ENCODE measurements around the gene SEH1L. TPM values are rescaled to one million over a fixed set of nuclear protein-coding genes. Genes with fewer than 3 reads are reported as not detected.

The SEH1L gene
- total RNA-seq, 1 donor from 2014 or later = 39.4 TPM

GRCh38 chr18:12933327-12933726, 14.5 kb upstream of the SEH1L start:
- H3K27me3 ChIP-seq (ENCODE audit: control insufficient read depth, insufficient read depth, low read length) = no peaks in the 10 kb centered on the region
- no peak for DNase-seq (ENCODE audit: low read depth)
- TF ChIP-seq, protein P1, sequence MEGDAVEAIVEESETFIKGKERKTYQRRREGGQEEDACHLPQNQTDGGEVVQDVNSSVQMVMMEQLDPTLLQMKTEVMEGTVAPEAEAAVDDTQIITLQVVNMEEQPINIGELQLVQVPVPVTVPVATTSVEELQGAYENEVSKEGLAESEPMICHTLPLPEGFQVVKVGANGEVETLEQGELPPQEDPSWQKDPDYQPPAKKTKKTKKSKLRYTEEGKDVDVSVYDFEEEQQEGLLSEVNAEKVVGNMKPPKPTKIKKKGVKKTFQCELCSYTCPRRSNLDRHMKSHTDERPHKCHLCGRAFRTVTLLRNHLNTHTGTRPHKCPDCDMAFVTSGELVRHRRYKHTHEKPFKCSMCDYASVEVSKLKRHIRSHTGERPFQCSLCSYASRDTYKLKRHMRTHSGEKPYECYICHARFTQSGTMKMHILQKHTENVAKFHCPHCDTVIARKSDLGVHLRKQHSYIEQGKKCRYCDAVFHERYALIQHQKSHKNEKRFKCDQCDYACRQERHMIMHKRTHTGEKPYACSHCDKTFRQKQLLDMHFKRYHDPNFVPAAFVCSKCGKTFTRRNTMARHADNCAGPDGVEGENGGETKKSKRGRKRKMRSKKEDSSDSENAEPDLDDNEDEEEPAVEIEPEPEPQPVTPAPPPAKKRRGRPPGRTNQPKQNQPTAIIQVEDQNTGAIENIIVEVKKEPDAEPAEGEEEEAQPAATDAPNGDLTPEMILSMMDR (IDR thresholded peaks at IDR 0.05; ENCODE audit: insufficient read depth, low read length, poor library complexity, severe bottlenecking) = no peak
- H3K4me3 ChIP-seq (ENCODE audit: low read depth, low read length) = no peak overlapping the region
- no peaks in the 10 kb centered on the region for H3K36me3 ChIP-seq (ENCODE audit: control insufficient read depth, insufficient read depth, low read length)

- DNase-seq (ENCODE audit: low read depth) = peak; percentile 47
- Histone ChIP-seq H3K4me3 (ENCODE audit: low read depth, low read length) (no peak overlapping the region), H3K36me3 (ENCODE audit: control insufficient read depth, insufficient read depth, low read length) (no peaks in the 10 kb centered on the region), H3K27me3 (ENCODE audit: control insufficient read depth, insufficient read depth, low read length) (no peaks in the 10 kb centered on the region)
- TF ChIP-seq, protein P1 (IDR thresholded peaks at IDR 0.05; ENCODE audit: insufficient read depth, low read length, poor library complexity, severe bottlenecking) = peak; percentile 94
These were observed 13.2 kb upstream of the SEH1L start for GRCh38 chr18:12934454-12935071.

GRCh38 chr18:12939162-12939561, 8.6 kb upstream of the SEH1L start:
- no peaks in the 10 kb centered on the region for H3K27me3 ChIP-seq (ENCODE audit: control insufficient read depth, insufficient read depth, low read length)
- no peak overlapping the region for H3K4me3 ChIP-seq (ENCODE audit: low read depth, low read length)
- no peak for DNase-seq (ENCODE audit: low read depth)
- TF ChIP-seq, protein P1 (IDR thresholded peaks at IDR 0.05; ENCODE audit: insufficient read depth, low read length, poor library complexity, severe bottlenecking) = no peak
- no peaks in the 10 kb centered on the region for H3K36me3 ChIP-seq (ENCODE audit: control insufficient read depth, insufficient read depth, low read length)

GRCh38 chr18:12943215-12943614, 4.6 kb upstream of the SEH1L start:
- no peaks in the 10 kb centered on the region for H3K27me3 ChIP-seq (ENCODE audit: control insufficient read depth, insufficient read depth, low read length)
- H3K36me3 ChIP-seq (ENCODE audit: control insufficient read depth, insufficient read depth, low read length) = no peaks in the 10 kb centered on the region
- no peak for DNase-seq (ENCODE audit: low read depth)
- TF ChIP-seq, protein P1 (IDR thresholded peaks at IDR 0.05; ENCODE audit: insufficient read depth, low read length, poor library complexity, severe bottlenecking) = no peak
- H3K4me3 ChIP-seq (ENCODE audit: low read depth, low read length) = no peak overlapping the region

GRCh38 chr18:12944709-12945108, 3.1 kb upstream of the SEH1L start:
- Histone ChIP-seq H3K36me3 (ENCODE audit: control insufficient read depth, insufficient read depth, low read length) (no peaks in the 10 kb centered on the region), H3K4me3 (ENCODE audit: low read depth, low read length) (no peak overlapping the region), H3K27me3 (ENCODE audit: control insufficient read depth, insufficient read depth, low read length) (no peaks in the 10 kb centered on the region)
- TF ChIP-seq, protein P1 (IDR thresholded peaks at IDR 0.05; ENCODE audit: insufficient read depth, low read length, poor library complexity, severe bottlenecking) = no peak
- no peak for DNase-seq (ENCODE audit: low read depth)

Measured in kidney epithelial cell (primary cell).